ENCODE data around the gene NF2.

The NF2 gene

DNA sequence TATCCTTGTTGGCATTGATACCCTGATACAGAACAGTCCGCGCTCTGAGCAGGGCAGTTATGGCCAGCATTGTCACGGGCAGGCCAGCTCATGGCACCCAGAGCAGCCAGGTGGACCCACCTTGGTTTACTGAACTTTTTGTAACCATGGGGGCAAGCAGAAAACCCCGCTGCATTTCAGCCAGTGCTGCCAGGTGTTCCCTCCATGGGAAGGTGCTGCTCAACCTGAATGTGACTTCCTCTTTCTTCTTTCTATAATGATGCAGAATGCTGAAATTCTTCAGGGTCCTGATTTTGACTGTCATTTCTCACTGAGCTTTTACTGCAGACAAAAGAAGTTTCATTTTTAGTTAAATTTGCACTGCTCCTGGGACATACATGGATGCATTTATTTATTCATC lies 80.8 kb downstream of the NF2 start:
- Histone ChIP-seq H3K9ac (ENCODE audit: low read depth, low read length, poor library complexity, severe bottlenecking) (no peak overlapping the region), H3K36me3 (ENCODE audit: insufficient read depth, low read length) (peaks cover 63% of the 10 kb centered on the region; the same call in 1 of the 2 replicates), H3K9me2 (replicated peaks; ENCODE audit: low read depth, low read length) (no peaks in the 10 kb centered on the region), H3K9me3 (ENCODE audit: insufficient read depth, low read depth, low read length) (no peaks in the 10 kb centered on the region), H3K79me2 (ENCODE audit: insufficient read depth, low read length) (no peaks in the 10 kb centered on the region), H3F3A (ENCODE audit: low read depth) (no peaks in the 10 kb centered on the region), H2AFZ (ENCODE audit: low read length) (no peak overlapping the region), H3K4me2 (ENCODE audit: low read depth, low read length, poor library complexity, severe bottlenecking) (no peak overlapping the region), H3K4me3 (ENCODE audit: low read length, poor library complexity, severe bottlenecking) (no peak overlapping the region), H3K27me3 (ENCODE audit: insufficient read depth, low read length, poor library complexity, severe bottlenecking) (no peaks in the 10 kb centered on the region), H3K4me1 (ENCODE audit: insufficient read depth, low read length, poor library complexity, severe bottlenecking) (no peaks in the 10 kb centered on the region), H4K20me1 (ENCODE audit: insufficient read depth, low read length, poor library complexity, severe bottlenecking) (no peaks in the 10 kb centered on the region)
- TF ChIP-seq, protein P1, sequence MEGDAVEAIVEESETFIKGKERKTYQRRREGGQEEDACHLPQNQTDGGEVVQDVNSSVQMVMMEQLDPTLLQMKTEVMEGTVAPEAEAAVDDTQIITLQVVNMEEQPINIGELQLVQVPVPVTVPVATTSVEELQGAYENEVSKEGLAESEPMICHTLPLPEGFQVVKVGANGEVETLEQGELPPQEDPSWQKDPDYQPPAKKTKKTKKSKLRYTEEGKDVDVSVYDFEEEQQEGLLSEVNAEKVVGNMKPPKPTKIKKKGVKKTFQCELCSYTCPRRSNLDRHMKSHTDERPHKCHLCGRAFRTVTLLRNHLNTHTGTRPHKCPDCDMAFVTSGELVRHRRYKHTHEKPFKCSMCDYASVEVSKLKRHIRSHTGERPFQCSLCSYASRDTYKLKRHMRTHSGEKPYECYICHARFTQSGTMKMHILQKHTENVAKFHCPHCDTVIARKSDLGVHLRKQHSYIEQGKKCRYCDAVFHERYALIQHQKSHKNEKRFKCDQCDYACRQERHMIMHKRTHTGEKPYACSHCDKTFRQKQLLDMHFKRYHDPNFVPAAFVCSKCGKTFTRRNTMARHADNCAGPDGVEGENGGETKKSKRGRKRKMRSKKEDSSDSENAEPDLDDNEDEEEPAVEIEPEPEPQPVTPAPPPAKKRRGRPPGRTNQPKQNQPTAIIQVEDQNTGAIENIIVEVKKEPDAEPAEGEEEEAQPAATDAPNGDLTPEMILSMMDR (conservative IDR thresholded peaks at IDR 0.05; ENCODE audit: low read length), result no peak
- no peak for TF ChIP-seq EZH2phosphoT487 (IDR thresholded peaks at IDR 0.05; ENCODE audit: borderline replicate concordance)

DNA sequence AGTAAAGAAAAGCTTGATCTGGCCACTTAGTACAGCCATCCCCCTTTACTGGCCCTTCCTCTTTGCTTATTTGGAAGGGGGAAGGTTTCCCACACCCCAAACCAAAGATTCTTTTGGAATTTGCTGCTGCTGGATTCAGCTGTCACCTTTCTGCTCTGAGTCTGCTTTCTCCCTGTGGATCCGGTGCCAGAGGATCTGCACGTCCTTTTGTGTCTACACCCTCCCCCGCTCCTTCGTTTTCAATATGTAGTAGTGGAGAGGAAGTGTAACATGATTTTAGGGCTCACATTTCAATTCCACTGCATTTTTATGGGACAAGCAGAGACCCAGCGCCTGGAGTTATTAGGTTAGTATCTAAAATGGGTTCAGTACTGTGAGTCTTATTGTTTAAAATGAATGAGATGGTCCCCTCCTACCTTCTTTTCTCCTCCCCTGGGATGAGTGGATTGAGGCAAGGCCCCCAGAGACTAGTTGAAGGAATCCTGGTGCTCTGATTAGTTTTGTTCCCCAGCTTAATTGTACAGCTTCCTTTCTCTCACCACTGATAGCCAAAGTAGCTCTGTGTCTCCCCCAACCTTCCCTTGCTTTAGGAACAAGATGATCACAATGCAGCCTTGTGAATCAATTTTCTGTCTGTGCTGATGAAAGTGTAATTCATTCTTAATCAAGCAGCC lies 85.9 kb downstream of the NF2 start:
- Histone ChIP-seq H3K79me2 (ENCODE audit: insufficient read depth, low read length) (no peaks in the 10 kb centered on the region), H3K4me3 (ENCODE audit: low read length, poor library complexity, severe bottlenecking) (no peak overlapping the region), H3K36me3 (ENCODE audit: insufficient read depth, low read length) (peaks cover 45% of the 10 kb centered on the region; the same call in 1 of the 2 replicates), H2AFZ (ENCODE audit: low read length) (no peak overlapping the region), H3K9ac (ENCODE audit: low read depth, low read length, poor library complexity, severe bottlenecking) (no peak overlapping the region), H3K4me2 (ENCODE audit: low read depth, low read length, poor library complexity, severe bottlenecking) (no peak overlapping the region), H3K4me1 (ENCODE audit: insufficient read depth, low read length, poor library complexity, severe bottlenecking) (no peaks in the 10 kb centered on the region), H4K20me1 (ENCODE audit: insufficient read depth, low read length, poor library complexity, severe bottlenecking) (no peaks in the 10 kb centered on the region), H3F3A (ENCODE audit: low read depth) (no peaks in the 10 kb centered on the region), H3K9me3 (ENCODE audit: insufficient read depth, low read depth, low read length) (no peaks in the 10 kb centered on the region), H3K27me3 (ENCODE audit: insufficient read depth, low read length, poor library complexity, severe bottlenecking) (no peaks in the 10 kb centered on the region), H3K9me2 (replicated peaks; ENCODE audit: low read depth, low read length) (no peaks in the 10 kb centered on the region)
- TF ChIP-seq, protein P1 (conservative IDR thresholded peaks at IDR 0.05; ENCODE audit: low read length), result no peak
- no peak for TF ChIP-seq EZH2phosphoT487 (IDR thresholded peaks at IDR 0.05; ENCODE audit: borderline replicate concordance)

DNA sequence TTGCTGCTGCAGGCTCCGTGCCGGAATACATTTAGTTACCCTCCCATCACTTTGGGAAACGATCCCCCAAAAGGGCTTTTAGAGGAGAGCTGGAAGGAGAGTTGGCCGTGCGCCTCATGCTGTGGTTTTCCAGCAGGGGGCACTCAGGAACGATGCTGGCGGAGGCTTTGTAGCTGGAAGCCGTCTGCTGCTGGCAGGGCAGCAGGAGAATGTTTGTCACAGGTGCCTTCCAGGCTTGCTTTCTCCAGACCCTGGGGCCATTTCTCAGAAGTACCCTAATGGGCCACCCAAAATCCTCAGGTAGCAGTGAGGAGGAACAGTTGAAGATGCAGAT lies 86.4 kb downstream of the NF2 start:
- H3F3A ChIP-seq (ENCODE audit: low read depth), result no peaks in the 10 kb centered on the region
- H3K4me3 ChIP-seq (ENCODE audit: low read length, poor library complexity, severe bottlenecking), result no peak overlapping the region
- H2AFZ ChIP-seq (ENCODE audit: low read length), result no peak overlapping the region
- no peaks in the 10 kb centered on the region for H3K4me1 ChIP-seq (ENCODE audit: insufficient read depth, low read length, poor library complexity, severe bottlenecking)
- H3K4me2 ChIP-seq (ENCODE audit: low read depth, low read length, poor library complexity, severe bottlenecking), result no peak overlapping the region
- no peaks in the 10 kb centered on the region for H3K27me3 ChIP-seq (ENCODE audit: insufficient read depth, low read length, poor library complexity, severe bottlenecking)
- no peaks in the 10 kb centered on the region for H4K20me1 ChIP-seq (ENCODE audit: insufficient read depth, low read length, poor library complexity, severe bottlenecking)
- no peaks in the 10 kb centered on the region for H3K9me2 ChIP-seq (replicated peaks; ENCODE audit: low read depth, low read length)
- no peak overlapping the region for H3K9ac ChIP-seq (ENCODE audit: low read depth, low read length, poor library complexity, severe bottlenecking)
- no peak for TF ChIP-seq EZH2phosphoT487 (IDR thresholded peaks at IDR 0.05; ENCODE audit: borderline replicate concordance)
- TF ChIP-seq, protein P1 (conservative IDR thresholded peaks at IDR 0.05; ENCODE audit: low read length), result peak; percentile 89
- H3K9me3 ChIP-seq (ENCODE audit: insufficient read depth, low read depth, low read length), result no peaks in the 10 kb centered on the region
- H3K36me3 ChIP-seq (ENCODE audit: insufficient read depth, low read length), result peaks cover 43% of the 10 kb centered on the region; the same call in 1 of the 2 replicates
- H3K79me2 ChIP-seq (ENCODE audit: insufficient read depth, low read length), result no peaks in the 10 kb centered on the region
